Measurements from ENCODE around the gene PPP1R14D.

PPP1R14D gene

GRCh38 chr15:40826423-40827075, 2.0 kb downstream of the PPP1R14D start:
- no peak for DNase-seq
- in situ Hi-C loops (cut with MboI; ENCODE audit: low pct_unique_long_range_greater_than_20kb, low sequenced_read_pairs), result no loop called here

GRCh38 chr15:40825661-40826422, 2.7 kb downstream of the PPP1R14D start:
- DNase-seq, result no peak

GRCh38 chr15:40823572-40824343, 4.8 kb downstream of the PPP1R14D start:
- in situ Hi-C loops (cut with MboI; ENCODE audit: low pct_unique_long_range_greater_than_20kb, low sequenced_read_pairs), result no loop called here
- DNase-seq, result no peak

More at GRCh38 chr15:40825661-40826422, 2.7 kb downstream of the PPP1R14D start:
- in situ Hi-C loops (cut with MboI; ENCODE audit: low pct_unique_long_range_greater_than_20kb, low sequenced_read_pairs), result no loop called here

GRCh38 chr15:40821195-40821594, 7.3 kb downstream of the PPP1R14D start:
- DNase-seq, result no peak
- in situ Hi-C loops (cut with MboI; ENCODE audit: low pct_unique_long_range_greater_than_20kb, low sequenced_read_pairs), result no loop called here

- in situ Hi-C loops (cut with MboI; ENCODE audit: low pct_unique_long_range_greater_than_20kb, low sequenced_read_pairs), result no loop called here
- DNase-seq, result no peak
Measured at GRCh38 chr15:40819048-40819447, 9.5 kb downstream of the PPP1R14D start.

- in situ Hi-C loops (cut with MboI; ENCODE audit: low pct_unique_long_range_greater_than_20kb, low sequenced_read_pairs), result no loop called here
- DNase-seq, result no peak
Measured at GRCh38 chr15:40815042-40815698, 13.3 kb downstream of the PPP1R14D start.

GRCh38 chr15:40812721-40813425, 15.6 kb downstream of the PPP1R14D start:
- in situ Hi-C loops (cut with MboI; ENCODE audit: low pct_unique_long_range_greater_than_20kb, low sequenced_read_pairs), result no loop called here
- no peak for DNase-seq

- no peak for DNase-seq
- in situ Hi-C loops (cut with MboI; ENCODE audit: low pct_unique_long_range_greater_than_20kb, low sequenced_read_pairs), result no loop called here
Measured at GRCh38 chr15:40808861-40809450, 19.6 kb downstream of the PPP1R14D start.

GRCh38 chr15:40807888-40808461, 20.5 kb downstream of the PPP1R14D start:
- in situ Hi-C loops (cut with MboI; ENCODE audit: low pct_unique_long_range_greater_than_20kb, low sequenced_read_pairs), result no loop called here
- no peak for DNase-seq

- peak; percentile 97 for DNase-seq
- in situ Hi-C loops (cut with MboI; ENCODE audit: low pct_unique_long_range_greater_than_20kb, low sequenced_read_pairs), result no loop called here
Measured at GRCh38 chr15:40807028-40807887, 21.2 kb downstream of the PPP1R14D start, which contains the start of the genes DNAJC17 and ZFYVE19. DNAJC17 (minus strand) TSS chr15:40807473; CDS start chr15:40807446, 27 bp downstream. ZFYVE19 (plus strand) TSS chr15:40807089; CDS start chr15:40807590, 501 bp downstream.

- DNase-seq, result no peak
Measured at GRCh38 chr15:40806672-40807027, 21.9 kb downstream of the PPP1R14D start.

GRCh38 chr15:40803688-40804087, 24.8 kb downstream of the PPP1R14D start:
- in situ Hi-C loops (cut with MboI; ENCODE audit: low pct_unique_long_range_greater_than_20kb, low sequenced_read_pairs), result no loop called here

More at GRCh38 chr15:40806672-40807027, 21.9 kb downstream of the PPP1R14D start:
- in situ Hi-C loops (cut with MboI; ENCODE audit: low pct_unique_long_range_greater_than_20kb, low sequenced_read_pairs), result no loop called here

GRCh38 chr15:40803076-40803475, 25.4 kb downstream of the PPP1R14D start:
- DNase-seq, result no peak
- in situ Hi-C loops (cut with MboI; ENCODE audit: low pct_unique_long_range_greater_than_20kb, low sequenced_read_pairs), result no loop called here

More at GRCh38 chr15:40803688-40804087, 24.8 kb downstream of the PPP1R14D start:
- no peak for DNase-seq

GRCh38 chr15:40799523-40799922, 29.0 kb downstream of the PPP1R14D start:
- in situ Hi-C loops (cut with MboI; ENCODE audit: low pct_unique_long_range_greater_than_20kb, low sequenced_read_pairs), result no loop called here
- DNase-seq, result no peak

- in situ Hi-C loops (cut with MboI; ENCODE audit: low pct_unique_long_range_greater_than_20kb, low sequenced_read_pairs), result no loop called here
- no peak for DNase-seq
Measured at GRCh38 chr15:40796512-40796911, 32.0 kb downstream of the PPP1R14D start.

- no peak for DNase-seq
- in situ Hi-C loops (cut with MboI; ENCODE audit: low pct_unique_long_range_greater_than_20kb, low sequenced_read_pairs), result no loop called here
Measured at GRCh38 chr15:40796041-40796440, 32.5 kb downstream of the PPP1R14D start.
